Upper lobe of left lung (tissue), 6 donors: ENCODE measurements around the gene UQCC2. TPM values are rescaled to one million over a fixed set of nuclear protein-coding genes. Genes with fewer than 3 reads are reported as not detected.
A peak's percentile ranks its signal among the peaks of the same experiment; 100 is the strongest.

Source experiments
- ATAC-seq, 2 donors: fragments of 200-7000 bp; cut with Tn5 transposase; one replicate each; pipeline ENCODE4 v1.9.1; 2022; ENCODE audit warnings: mild to moderate bottlenecking in 2 of 2, moderate library complexity in 2 of 2; ENCODE audit not compliant: low FRiP score in 2 of 2
- DNase-seq, 2 donors: peaks; one replicate each; pipeline ENCODE4 v3.0.0-alpha.2; 2019 to 2020
- H3K27ac ChIP-seq, 4 donors: fragments of 200-600 bp; sonication (generic); one replicate each; pipeline ENCODE4 v1.5.1; 2016 to 2019
- H3K27me3 ChIP-seq, 4 donors: fragments of 200-600 bp; sonication (generic); one replicate each; pipeline ENCODE4 v1.5.1; 2017 to 2019
- H3K36me3 ChIP-seq, 4 donors: fragments of 200-600 bp; sonication (generic); one replicate each; pipeline ENCODE4 v1.5.1; 2016 to 2019
- H3K4me1 ChIP-seq, 4 donors: fragments of 200-600 bp; sonication (generic); one replicate each; pipeline ENCODE4 v1.5.1; 2018 to 2019
- H3K4me3 ChIP-seq, 4 donors: fragments of 200-600 bp; sonication (generic); one replicate each; pipeline ENCODE4 v1.5.1; 2017 to 2019; ENCODE audit warnings: mild to moderate bottlenecking in 2 of 4, moderate library complexity in 1 of 4
- H3K9me3 ChIP-seq, 4 donors: fragments of 200-600 bp; sonication (generic); one replicate each; pipeline ENCODE4 v1.5.1; 2018 to 2019
- CTCF ChIP-seq, 6 experiments: fragments of 450-650 bp in 4 of 6; fragments of 200-600 bp in 2 of 6; sonication (generic) in 2 of 6; IDR thresholded peaks; one replicate each; pipeline ENCODE4 v1.5.1; 2016 to 2019; ENCODE audit warnings: antibody characterized with exemption in 6 of 6
- EP300 ChIP-seq, 4 donors: sonication (generic); formaldehyde crosslinking; IDR thresholded peaks; one replicate each; pipeline ENCODE4 v1.5.1; 2017; ENCODE audit warnings: antibody characterized with exemption in 4 of 4, control low read depth in 2 of 4
- POLR2A ChIP-seq, 4 donors: fragments of 450-650 bp; IDR thresholded peaks; one replicate each; pipeline ENCODE4 v1.5.1; 2016 to 2017; ENCODE audit warnings: antibody characterized with exemption in 4 of 4, mild to moderate bottlenecking in 2 of 4
- POLR2AphosphoS5 ChIP-seq, 2 donors: sonication (generic); formaldehyde crosslinking; IDR thresholded peaks; one replicate each; pipeline ENCODE4 v1.5.1; 2017; ENCODE audit warnings: antibody characterized with exemption in 2 of 2
- WGBS, 2 donors: methylation state at CpG; one replicate each; pipeline ENCODE4 v1.1.5; 2017 to 2018; 5-methylcytosine and 5-hydroxymethylcytosine counted together
- total RNA-seq, 6 donors: library from RNA; depleted of rRNA in 4 of 6; stranded (reverse); fragments of >200 nt in 4 of 6; gene quantifications; one replicate each; pipeline versions ENCODE4 v1.1.0 to v1.2.1, GENCODE V29; 2016 to 2021
- donor health status: DM: no; HTN: no; CAD: no; lungs with moderate emphysema.
- donor health status: DM: no; HTN: yes; CAD: no; lungs with severe emphysema.

Gene UQCC2
- total RNA-seq, 6 donors from 2014 or later, result 8.9 to 53.0 (median 18.2) TPM

GRCh38 chr6:33746651-33747100, 35.2 kb upstream of the UQCC2 start, which contains the start of gene IP6K3:
Gene IP6K3 (minus strand): TSS chr6:33746905. CDS start chr6:33735476, 11,429 bp downstream.
- DNase-seq (no peak), ATAC-seq (no peak)
- H3K4me1 ChIP-seq, result no peaks in the 10 kb centered on the region
- no peaks in the 10 kb centered on the region for H3K27me3 ChIP-seq
- H3K36me3 ChIP-seq, result no peaks in the 10 kb centered on the region
- H3K9me3 ChIP-seq, result no peaks in the 10 kb centered on the region
- H3K27ac ChIP-seq, result peak within 1 kb of the TSS; percentile 60 to 85 (median 80)
- peak within 1 kb of the TSS; percentile 14 to 44 (median 35) for H3K4me3 ChIP-seq
- 44 to 57% methylated on average over 10 of the region's 10 CpGs for WGBS, 2 donors
- TF ChIP-seq CTCF (IDR thresholded peaks at IDR 0.05), result no peak
- TF ChIP-seq EP300 (IDR thresholded peaks at IDR 0.05), result no peak
- TF ChIP-seq POLR2AphosphoS5 (IDR thresholded peaks at IDR 0.05), result peak; percentile 31 to 65
- peak in 2 of 4 donors; percentile 38 to 45 for TF ChIP-seq POLR2A (IDR thresholded peaks at IDR 0.05)

GRCh38 chr6:33746036-33746600, 34.6 kb upstream of the UQCC2 start:
- peak in 1 of 2 donors; percentile 7 for ATAC-seq
- no peaks in the 10 kb centered on the region for H3K9me3 ChIP-seq
- peak overlapping the region; percentile 60 to 85 (median 80) for H3K27ac ChIP-seq
- no peak for DNase-seq
- no peaks in the 10 kb centered on the region for H3K36me3 ChIP-seq
- no peaks in the 10 kb centered on the region for H3K27me3 ChIP-seq
- no peaks in the 10 kb centered on the region for H3K4me1 ChIP-seq
- 44 to 49% methylated on average over 7 to 13 of the region's 14 CpGs for WGBS, 2 donors
- H3K4me3 ChIP-seq, result peak overlapping the region; percentile 14 to 44 (median 35)
- TF ChIP-seq POLR2A (IDR thresholded peaks at IDR 0.05) (no peak), POLR2AphosphoS5 (IDR thresholded peaks at IDR 0.05) (peak in 1 of 2 donors; percentile 38), EP300 (IDR thresholded peaks at IDR 0.05) (peak in 1 of 4 donors; percentile 70), CTCF (IDR thresholded peaks at IDR 0.05) (no peak)

- no peaks in the 10 kb centered on the region for H3K4me1 ChIP-seq
- H3K4me3 ChIP-seq, result peak overlapping the region in 3 of 4 donors; percentile 29 to 44 (median 41)
These were observed 34.0 kb upstream of the UQCC2 start for GRCh38 chr6:33745548-33745947.

GRCh38 chr6:33744895-33745546, 33.5 kb upstream of the UQCC2 start:
- H3K4me3 ChIP-seq, result peak overlapping the region in 3 of 4 donors; percentile 29 to 44 (median 41)
- H3K4me1 ChIP-seq, result peaks cover 0 to 5% (median 2%) of the 10 kb centered on the region in 4 donors
- ATAC-seq (no peak), DNase-seq (no peak)
- no peaks in the 10 kb centered on the region for H3K27me3 ChIP-seq
- 71 to 78% methylated on average over 4 to 13 of the region's 13 CpGs for WGBS, 2 donors
- H3K9me3 ChIP-seq, result no peaks in the 10 kb centered on the region
- no peaks in the 10 kb centered on the region for H3K36me3 ChIP-seq
- peak overlapping the region; percentile 60 to 85 (median 80) for H3K27ac ChIP-seq
- no peak for TF ChIP-seq POLR2A (IDR thresholded peaks at IDR 0.05)
- TF ChIP-seq POLR2AphosphoS5 (IDR thresholded peaks at IDR 0.05), result no peak
- TF ChIP-seq EP300 (IDR thresholded peaks at IDR 0.05), result no peak
- TF ChIP-seq CTCF (IDR thresholded peaks at IDR 0.05), result no peak

More at GRCh38 chr6:33745548-33745947, 34.0 kb upstream of the UQCC2 start:
- peak overlapping the region; percentile 60 to 85 (median 80) for H3K27ac ChIP-seq
- H3K9me3 ChIP-seq, result no peaks in the 10 kb centered on the region
- DNase-seq (no peak), ATAC-seq (no peak)
- H3K27me3 ChIP-seq, result no peaks in the 10 kb centered on the region
- H3K36me3 ChIP-seq, result no peaks in the 10 kb centered on the region
- no peak for TF ChIP-seq POLR2AphosphoS5 (IDR thresholded peaks at IDR 0.05)
- no peak for TF ChIP-seq EP300 (IDR thresholded peaks at IDR 0.05)
- no peak for TF ChIP-seq POLR2A (IDR thresholded peaks at IDR 0.05)
- no peak for TF ChIP-seq CTCF (IDR thresholded peaks at IDR 0.05)
- WGBS, 2 donors, result 67 to 78% methylated on average over 6 to 7 of the region's 7 CpGs
